ENCODE data around the gene SLC30A1.

SLC30A1 gene

DNA sequence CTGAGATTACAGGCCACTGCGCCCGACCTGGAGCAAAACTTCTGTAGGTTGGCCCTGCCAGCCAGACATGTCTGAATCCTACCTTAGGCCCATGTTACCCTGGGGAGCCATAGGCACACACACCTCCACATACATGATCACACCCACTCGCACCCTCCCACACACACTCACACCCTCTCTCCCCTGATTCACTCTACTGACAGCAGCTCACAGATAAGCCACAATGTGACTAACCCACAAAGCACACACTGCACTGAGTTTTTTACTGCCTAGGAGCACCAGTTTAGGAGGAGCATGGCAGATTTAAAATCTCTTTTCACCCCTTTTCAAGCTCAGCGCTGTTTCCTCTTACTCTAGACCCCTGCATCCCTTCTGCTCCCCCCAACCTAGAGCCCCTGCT, 41.7 kb downstream of the SLC30A1 start:
- no peak for TF ChIP-seq MAX (IDR thresholded peaks at IDR 0.05)
- no peak for TF ChIP-seq TCF12 (IDR thresholded peaks at IDR 0.05; ENCODE audit: low read depth)
- no peak for TF ChIP-seq NFIC (IDR thresholded peaks at IDR 0.05)
- no peak for TF ChIP-seq REST (IDR thresholded peaks at IDR 0.05; ENCODE audit: low read depth)
- no peak for TF ChIP-seq EP300 (IDR thresholded peaks at IDR 0.05; ENCODE audit: borderline replicate concordance)
- TF ChIP-seq YY1 (IDR thresholded peaks at IDR 0.05; ENCODE audit: low read depth) = no peak
- TF ChIP-seq FOXM1 (IDR thresholded peaks at IDR 0.05; ENCODE audit: borderline replicate concordance, low read depth) = no peak

DNA sequence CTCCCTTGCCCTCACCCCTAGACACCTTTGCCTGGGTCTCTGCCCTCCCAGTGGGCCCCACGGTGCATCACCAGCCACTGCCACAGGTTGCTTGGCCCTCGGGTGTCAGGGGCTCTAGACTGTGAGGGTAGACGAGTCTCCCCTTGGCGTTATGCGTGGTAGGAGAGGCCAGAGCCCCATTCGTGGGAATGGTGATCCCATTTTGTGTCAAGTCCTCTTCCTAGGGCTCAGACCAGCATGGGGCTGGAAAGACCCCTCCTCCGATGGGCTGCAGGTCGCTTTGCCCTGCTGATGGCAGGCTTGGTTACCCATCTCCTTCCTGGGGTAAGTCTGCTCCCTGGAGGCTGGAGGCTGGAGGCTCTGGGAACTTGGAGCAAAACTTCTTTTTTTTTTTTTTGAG, 42.4 kb downstream of the SLC30A1 start:
- TF ChIP-seq TAF1 (IDR thresholded peaks at IDR 0.05; ENCODE audit: low read depth) (no peak), NFIC (IDR thresholded peaks at IDR 0.05) (no peak), RAD21 (IDR thresholded peaks at IDR 0.05; ENCODE audit: low read depth) (no peak), REST (IDR thresholded peaks at IDR 0.05; ENCODE audit: low read depth) (no peak), TEAD4 (IDR thresholded peaks at IDR 0.05) (no peak), TCF12 (IDR thresholded peaks at IDR 0.05; ENCODE audit: low read depth) (no peak), MAX (IDR thresholded peaks at IDR 0.05) (no peak), FOXM1 (IDR thresholded peaks at IDR 0.05; ENCODE audit: borderline replicate concordance, low read depth) (no peak), EP300 (IDR thresholded peaks at IDR 0.05; ENCODE audit: borderline replicate concordance) (no peak), CEBPB (IDR thresholded peaks at IDR 0.05) (no peak), ZBTB7A (IDR thresholded peaks at IDR 0.05; ENCODE audit: low read depth) (no peak), EGR1 (IDR thresholded peaks at IDR 0.05) (no peak), CREB1 (IDR thresholded peaks at IDR 0.05; ENCODE audit: low read depth) (no peak), YY1 (IDR thresholded peaks at IDR 0.05; ENCODE audit: low read depth) (no peak), USF1 (IDR thresholded peaks at IDR 0.05) (no peak)

- TF ChIP-seq MAX (IDR thresholded peaks at IDR 0.05) (no peak), CREB1 (IDR thresholded peaks at IDR 0.05; ENCODE audit: low read depth) (no peak), FOXM1 (IDR thresholded peaks at IDR 0.05; ENCODE audit: borderline replicate concordance, low read depth) (no peak), TAF1 (IDR thresholded peaks at IDR 0.05; ENCODE audit: low read depth) (no peak), ZBTB7A (IDR thresholded peaks at IDR 0.05; ENCODE audit: low read depth) (no peak), EGR1 (IDR thresholded peaks at IDR 0.05) (no peak), NFIC (IDR thresholded peaks at IDR 0.05) (no peak), TEAD4 (IDR thresholded peaks at IDR 0.05) (no peak)
These were observed 43.6 kb downstream of the SLC30A1 start for GRCh38 chr1:211535346-211535745.

GRCh38 chr1:211534545-211535291, 44.2 kb downstream of the SLC30A1 start:
- TF ChIP-seq EP300 (IDR thresholded peaks at IDR 0.05; ENCODE audit: borderline replicate concordance) (no peak), CREB1 (IDR thresholded peaks at IDR 0.05; ENCODE audit: low read depth) (no peak), MAX (IDR thresholded peaks at IDR 0.05) (no peak), TCF12 (IDR thresholded peaks at IDR 0.05; ENCODE audit: low read depth) (no peak), EGR1 (IDR thresholded peaks at IDR 0.05) (no peak), TAF1 (IDR thresholded peaks at IDR 0.05; ENCODE audit: low read depth) (no peak), YY1 (IDR thresholded peaks at IDR 0.05; ENCODE audit: low read depth) (no peak), REST (IDR thresholded peaks at IDR 0.05; ENCODE audit: low read depth) (no peak), NFIC (IDR thresholded peaks at IDR 0.05) (no peak), TEAD4 (IDR thresholded peaks at IDR 0.05) (no peak), FOXM1 (IDR thresholded peaks at IDR 0.05; ENCODE audit: borderline replicate concordance, low read depth) (no peak), RAD21 (IDR thresholded peaks at IDR 0.05; ENCODE audit: low read depth) (no peak), USF1 (IDR thresholded peaks at IDR 0.05) (no peak), CEBPB (IDR thresholded peaks at IDR 0.05) (no peak), ZBTB7A (IDR thresholded peaks at IDR 0.05; ENCODE audit: low read depth) (no peak)

Data from Ishikawa (cell line).